Activated CD8-positive, alpha-beta memory T cell treated with anti-CD3 and anti-CD28 coated beads for 36 hours (primary cell): Measurements from ENCODE around the gene TEAD1. TPM values are rescaled to one million over a fixed set of nuclear protein-coding genes. Genes with fewer than 3 reads are reported as not detected.

ENCODE experiments used
- CTCF ChIA-PET: fragments of 350-600 bp; sonication (Branson Sonifier 250); formaldehyde crosslinking; loops from one replicate; lab custom pipeline; 2021; ENCODE audit warnings: antibody characterized with exemption; lab: Charles Lee
- POLR2A ChIA-PET: fragments of 350-600 bp; sonication (Branson Sonifier 250); formaldehyde crosslinking; loops from one replicate; lab custom pipeline; 2021; ENCODE audit warnings: antibody characterized with exemption; lab: Charles Lee
- total RNA-seq, 2 experiments: library from RNA; stranded (reverse); gene quantifications; one replicate each; pipeline ENCODE4 v1.2.3, GENCODE V29; 2021

The TEAD1 gene
- total RNA-seq, 2 experiments from 2014 or later = 0.46 to 0.59 TPM

GRCh38 chr11:12813371-12814225, 139.4 kb downstream of the TEAD1 start:
- ChIA-PET CTCF (no interaction called here), POLR2A (no interaction called here)

- ChIA-PET POLR2A (no interaction called here), CTCF (no interaction called here)
Measured at GRCh38 chr11:12815129-12815480, 140.9 kb downstream of the TEAD1 start.

- POLR2A ChIA-PET = no interaction called here
- CTCF ChIA-PET = no interaction called here
Measured at GRCh38 chr11:12815931-12816494, 141.8 kb downstream of the TEAD1 start.

- CTCF ChIA-PET = no interaction called here
- POLR2A ChIA-PET = no interaction called here
Measured at GRCh38 chr11:12817681-12818332, 143.6 kb downstream of the TEAD1 start.

GRCh38 chr11:12818333-12819015, 144.3 kb downstream of the TEAD1 start:
- ChIA-PET CTCF (no interaction called here), POLR2A (no interaction called here)

GRCh38 chr11:12822392-12823022, 148.3 kb downstream of the TEAD1 start:
- POLR2A ChIA-PET = no interaction called here
- CTCF ChIA-PET = no interaction called here

DNA sequence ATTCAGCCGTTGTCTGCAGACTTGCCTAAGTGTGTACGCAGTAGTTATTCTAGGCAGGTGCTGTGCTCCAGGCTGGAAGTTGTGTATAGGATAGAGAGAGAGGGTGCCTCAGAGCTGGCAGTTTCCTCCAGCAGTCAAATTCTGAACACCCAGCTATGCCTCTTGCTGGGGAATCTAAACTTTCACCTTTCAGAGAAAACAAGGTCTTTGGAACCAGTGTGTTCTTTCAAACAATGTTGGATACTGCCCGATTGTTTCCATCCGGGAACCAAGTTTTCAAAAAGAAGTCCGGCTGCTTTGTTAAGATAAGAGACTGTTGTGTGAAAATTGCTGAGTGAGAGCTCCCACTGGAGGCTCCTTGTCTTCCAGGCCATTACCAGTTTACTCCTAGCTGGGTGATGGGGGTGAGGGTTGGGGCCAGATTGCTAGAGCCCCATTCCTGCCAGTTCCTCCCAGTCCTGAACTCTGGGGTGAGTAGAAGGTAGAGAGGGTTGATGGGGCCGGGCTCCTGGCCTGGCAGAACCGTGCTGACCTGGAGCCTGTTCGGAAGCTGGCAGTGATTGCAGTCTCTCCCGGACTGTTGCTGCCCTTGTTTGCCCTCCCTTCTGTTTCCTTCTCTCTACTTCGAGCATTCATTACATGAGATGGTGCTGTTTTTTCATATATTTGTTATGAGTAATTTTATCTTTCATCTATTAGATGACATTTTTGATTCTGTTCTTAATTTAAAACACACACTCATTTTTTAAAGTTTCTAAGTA, 150.2 kb downstream of the TEAD1 start:
- ChIA-PET CTCF (no interaction called here), POLR2A (no interaction called here)

DNA sequence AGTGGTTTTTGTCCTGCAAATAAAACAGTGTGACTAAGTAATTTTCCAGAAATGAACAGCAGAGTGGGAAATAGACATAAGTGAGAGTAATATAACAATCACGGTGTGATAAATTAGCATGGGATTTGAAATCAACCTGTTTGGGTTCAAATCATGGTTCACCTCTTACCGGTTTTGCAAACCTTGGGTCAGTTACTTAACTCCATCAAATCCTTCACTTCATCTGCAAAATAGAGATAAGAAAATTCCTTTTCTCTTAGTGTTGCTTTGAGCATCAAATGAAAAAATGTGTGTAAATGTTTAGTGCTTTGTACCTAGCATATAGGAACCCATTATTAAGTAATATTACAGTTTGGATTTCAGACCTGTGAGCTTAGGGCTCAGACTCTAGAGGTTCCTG, 152.2 kb downstream of the TEAD1 start:
- POLR2A ChIA-PET = no interaction called here
- CTCF ChIA-PET = no interaction called here

DNA sequence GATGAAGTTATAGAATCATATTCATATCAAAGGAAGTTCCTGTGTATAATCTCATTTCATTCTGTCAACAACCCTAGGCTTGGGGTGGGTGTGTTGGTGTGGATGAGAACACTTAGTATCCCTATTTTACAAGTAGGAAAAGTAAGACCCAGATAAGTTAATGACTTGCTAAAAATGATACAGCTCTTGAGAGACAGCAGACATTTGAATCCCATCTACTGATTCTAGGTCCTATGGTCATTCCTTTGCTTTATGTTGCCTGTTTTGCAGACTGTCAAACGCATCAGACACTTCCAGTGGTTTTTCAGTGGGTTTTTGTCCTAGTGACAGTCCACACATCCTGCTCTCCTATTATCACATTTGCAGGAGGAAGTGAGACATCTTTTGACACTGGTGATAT, 153.1 kb downstream of the TEAD1 start:
- ChIA-PET POLR2A (no interaction called here), CTCF (no interaction called here)

DNA sequence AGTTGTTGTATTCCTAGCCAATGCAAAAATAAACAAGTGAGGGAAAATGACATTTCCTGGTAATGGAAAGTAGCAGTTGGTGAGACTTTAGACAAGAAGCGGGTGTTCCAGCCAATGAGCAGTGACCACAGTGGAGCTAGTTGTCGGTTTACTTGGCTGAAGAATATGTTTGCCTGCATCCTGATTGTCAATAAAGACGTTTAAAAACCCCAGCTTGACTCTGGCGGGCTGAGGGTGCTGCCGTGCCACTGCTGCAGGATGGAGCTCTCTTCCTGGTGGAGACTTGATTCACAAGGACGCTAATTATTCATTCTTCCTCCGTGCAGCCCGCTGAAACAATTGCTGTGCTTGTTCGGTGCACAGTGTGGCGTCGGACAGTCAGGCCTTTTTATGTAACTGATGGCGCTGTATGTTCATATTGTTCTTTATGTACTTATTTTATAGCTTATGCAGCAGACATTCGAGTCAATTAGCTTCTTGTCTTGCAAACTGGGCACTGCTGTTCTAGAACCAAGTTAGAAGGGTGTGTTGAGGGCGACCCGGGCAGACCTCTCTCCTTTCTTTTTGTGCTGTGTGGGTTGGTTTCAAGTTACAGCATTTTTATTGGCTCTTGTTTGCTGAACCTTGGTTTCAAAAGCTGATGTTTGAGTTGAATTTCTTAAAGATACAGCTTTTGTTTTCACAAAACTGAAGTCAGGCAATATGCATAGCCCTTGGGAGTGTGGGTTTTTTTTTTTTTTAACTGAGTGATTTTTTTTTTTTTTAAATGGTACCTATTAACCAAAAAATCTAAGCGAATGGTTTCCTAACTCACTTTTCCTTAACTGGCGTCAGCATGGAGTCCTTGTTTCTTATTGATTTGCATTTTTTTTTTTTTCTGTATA, 153.9 kb downstream of the TEAD1 start:
- POLR2A ChIA-PET = no interaction called here

DNA sequence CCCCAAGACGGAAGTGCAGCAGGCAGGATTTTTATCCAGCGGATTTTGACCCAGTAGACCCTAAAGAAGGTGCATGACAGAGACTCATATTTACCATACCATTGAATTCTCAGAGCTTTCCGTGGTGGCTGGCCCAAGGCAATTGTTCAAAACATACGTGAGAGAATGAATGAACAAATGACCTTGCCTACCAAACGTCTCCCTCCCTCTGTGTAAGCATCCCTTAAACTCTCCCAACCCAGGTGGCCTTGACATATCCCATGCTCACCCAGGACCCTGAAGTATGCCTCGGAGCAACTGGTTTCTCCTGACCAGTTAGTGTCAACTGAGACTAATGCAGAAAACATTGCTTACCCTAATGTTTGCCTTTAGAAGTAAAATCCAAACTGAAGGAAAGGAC, 154.9 kb downstream of the TEAD1 start:
- ChIA-PET POLR2A (no interaction called here), CTCF (no interaction called here)

More for the DNA sequence above, 153.9 kb downstream of the TEAD1 start:
- CTCF ChIA-PET = no interaction called here

GRCh38 chr11:12829540-12830314, 155.5 kb downstream of the TEAD1 start:
- POLR2A ChIA-PET = no interaction called here
- CTCF ChIA-PET = no interaction called here

- ChIA-PET POLR2A (no interaction called here), CTCF (no interaction called here)
Measured at GRCh38 chr11:12831471-12832202, 157.4 kb downstream of the TEAD1 start.

DNA sequence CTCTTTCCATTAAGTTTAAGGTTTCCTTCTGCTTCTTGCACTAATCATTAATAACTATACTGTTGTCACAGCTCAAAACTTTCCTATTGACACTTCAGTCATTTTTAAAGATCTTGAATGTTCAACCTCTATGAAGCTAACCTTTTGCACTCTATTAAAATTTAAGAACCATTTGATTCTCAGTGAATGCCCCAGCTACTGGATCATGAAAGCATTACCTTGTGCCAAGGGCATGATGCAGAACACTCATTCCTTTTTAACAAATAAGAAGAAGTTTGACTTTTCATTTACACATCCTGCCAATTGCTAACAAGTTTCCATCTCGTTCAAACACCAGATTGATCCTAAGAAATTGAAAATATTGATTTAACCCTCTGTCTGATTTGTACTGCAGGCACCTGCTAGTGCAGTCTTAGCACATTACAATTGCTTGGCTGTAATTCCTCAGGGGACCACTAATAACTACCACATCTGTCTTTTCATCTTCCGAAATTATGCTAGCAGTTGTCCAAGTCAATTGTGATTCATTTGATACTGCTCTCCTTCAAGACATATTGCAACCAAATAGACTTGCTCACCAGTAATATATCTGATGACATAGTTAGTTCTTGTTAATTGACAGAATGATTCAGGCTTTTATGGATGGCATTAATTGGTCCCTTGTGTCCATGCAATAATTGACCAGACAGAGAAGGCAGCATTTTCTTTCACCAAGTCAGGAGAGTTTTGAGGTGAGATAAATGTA, 158.4 kb downstream of the TEAD1 start:
- CTCF ChIA-PET = no interaction called here

DNA sequence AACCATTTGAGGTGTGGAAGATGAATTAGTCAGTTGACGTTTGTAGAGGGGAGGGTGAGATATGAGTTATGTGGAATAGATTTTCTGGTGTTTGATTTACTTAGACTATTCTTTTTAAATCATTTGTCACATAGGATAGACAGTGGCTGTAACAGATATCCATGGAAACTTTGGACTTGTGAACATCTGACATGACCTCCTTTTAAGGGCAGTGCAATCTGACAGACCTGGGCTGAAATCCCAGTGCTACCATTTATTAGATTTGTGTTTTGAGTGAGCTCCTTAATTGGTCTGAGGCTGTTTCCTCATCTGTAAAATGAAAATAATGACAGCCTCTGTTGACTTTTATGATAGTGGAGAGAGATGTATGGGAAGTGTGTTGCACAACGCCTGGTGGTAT, 159.9 kb downstream of the TEAD1 start:
- POLR2A ChIA-PET = no interaction called here
- CTCF ChIA-PET = no interaction called here

More for the DNA sequence above, 158.4 kb downstream of the TEAD1 start:
- POLR2A ChIA-PET = no interaction called here

- ChIA-PET POLR2A (no interaction called here), CTCF (no interaction called here)
Measured at GRCh38 chr11:12834630-12835029, 160.4 kb downstream of the TEAD1 start.
